ENCODE results near the gene MRPL58.
"Not testable (repeated sequence)": the region's sequence is repeated elsewhere in the genome, so short reads cannot be mapped to it uniquely, and the experiment has no call there.

MRPL58 gene
- total RNA-seq = 13.9 to 33.6 (median 22.4) reads per million in 4 experiments

GRCh38 chr17:75012346-75013091, at the start of gene MRPL58:
TSS of gene MRPL58 (plus strand) at chr17:75012670. CDS start at chr17:75012687, 17 bp downstream.
- DNase-seq = peak; percentile 54

GRCh38 chr17:74963656-74964055, 48.8 kb upstream of the MRPL58 start:
- DNase-seq = no peak

- no peak for DNase-seq
Observed at GRCh38 chr17:74964246-74964761, 48.2 kb upstream of the MRPL58 start.

- no peak for DNase-seq
Observed at GRCh38 chr17:74964988-74965622, 47.4 kb upstream of the MRPL58 start.

GRCh38 chr17:74968361-74968780, 44.1 kb upstream of the MRPL58 start:
- DNase-seq = no peak

GRCh38 chr17:74969501-74969900, 43.0 kb upstream of the MRPL58 start:
- DNase-seq = not testable (repeated sequence)

GRCh38 chr17:74970395-74970794, 42.1 kb upstream of the MRPL58 start:
- no peak for DNase-seq

- DNase-seq = no peak
Observed at GRCh38 chr17:74971069-74971841, 41.2 kb upstream of the MRPL58 start.

GRCh38 chr17:74971842-74972106, 40.7 kb upstream of the MRPL58 start:
- DNase-seq = no peak

GRCh38 chr17:74972107-74972972, 40.1 kb upstream of the MRPL58 start, which contains the start of gene HID1:
TSS of gene HID1 (minus strand) at chr17:74972759. CDS start at chr17:74972656, 103 bp downstream.
- peak; percentile 77 for DNase-seq

GRCh38 chr17:74972973-74973328, 39.5 kb upstream of the MRPL58 start:
- DNase-seq = no peak

- no peak for DNase-seq
Observed at GRCh38 chr17:74975943-74976342, 36.5 kb upstream of the MRPL58 start.

GRCh38 chr17:74977802-74978201, 34.7 kb upstream of the MRPL58 start:
- no peak for DNase-seq

GRCh38 chr17:74978240-74978639, 34.2 kb upstream of the MRPL58 start:
- DNase-seq = no peak

- DNase-seq = no peak
Observed at GRCh38 chr17:74979408-74980146, 32.9 kb upstream of the MRPL58 start.

- no peak for DNase-seq
Observed at GRCh38 chr17:74981318-74981978, 31.0 kb upstream of the MRPL58 start.

- peak; percentile 67 for DNase-seq
Observed at GRCh38 chr17:74981979-74982662, 30.3 kb upstream of the MRPL58 start.

- not testable (repeated sequence) for DNase-seq
Observed at GRCh38 chr17:74982663-74983313, 29.7 kb upstream of the MRPL58 start.

GRCh38 chr17:74986206-74986576, 26.3 kb upstream of the MRPL58 start:
- DNase-seq = no peak

- peak; percentile 90 for DNase-seq
Observed at GRCh38 chr17:74987418-74987908, 25.0 kb upstream of the MRPL58 start, which contains the start of gene CDR2L. TSS of gene CDR2L (plus strand) at chr17:74987632. CDS start at chr17:74988044, 412 bp downstream.

All from effector CD8-positive, alpha-beta T cell (primary cell).